ENCODE data around the gene MS4A4E. TPM values are rescaled to one million over a fixed set of nuclear protein-coding genes. Genes with fewer than 3 reads are reported as not detected.
"Not testable (repeated sequence)": the region's sequence is repeated elsewhere in the genome, so short reads cannot be mapped to it uniquely, and the experiment has no call there.

Gene MS4A4E
- total RNA-seq, 1 donor = not detected

DNA sequence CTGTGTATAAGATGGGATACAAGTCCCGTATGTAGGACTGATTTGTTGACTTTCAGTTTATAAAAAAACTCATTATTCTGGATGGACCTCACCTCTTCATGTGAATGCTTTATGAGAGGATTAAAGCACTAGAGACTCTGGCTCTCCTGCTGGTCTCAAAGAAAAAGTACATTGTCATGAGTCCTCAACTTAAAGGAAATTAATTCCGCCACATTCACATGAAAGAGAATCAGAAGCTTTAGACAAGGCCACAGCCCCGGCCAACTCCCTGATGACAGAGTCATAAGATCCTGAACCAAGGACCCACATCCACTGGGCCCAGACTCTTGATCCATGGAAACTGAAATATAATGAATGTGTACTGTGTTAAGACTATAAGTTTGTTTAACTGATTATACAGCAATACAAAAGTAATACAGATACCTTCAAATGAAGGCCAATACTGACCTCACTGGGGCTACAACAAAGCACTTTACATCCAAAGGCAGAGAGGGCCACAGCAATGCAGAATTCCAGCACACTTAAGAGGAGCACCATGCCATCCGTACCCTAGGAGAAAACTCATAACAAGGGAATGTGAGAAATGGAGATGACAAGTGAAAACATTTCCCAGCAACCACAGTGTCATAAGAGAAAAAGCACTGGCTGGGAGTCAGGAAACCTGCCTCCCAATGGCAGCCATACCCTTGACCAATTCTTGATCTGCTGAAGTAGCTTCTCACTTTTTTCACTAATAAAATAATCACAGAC is 34.6 kb downstream of the MS4A4E start:
- no peak overlapping the region for H3K4me3 ChIP-seq (ENCODE audit: low read depth, low read length)
- DNase-seq (ENCODE audit: low read depth) = no peak
- TF ChIP-seq, protein P1, sequence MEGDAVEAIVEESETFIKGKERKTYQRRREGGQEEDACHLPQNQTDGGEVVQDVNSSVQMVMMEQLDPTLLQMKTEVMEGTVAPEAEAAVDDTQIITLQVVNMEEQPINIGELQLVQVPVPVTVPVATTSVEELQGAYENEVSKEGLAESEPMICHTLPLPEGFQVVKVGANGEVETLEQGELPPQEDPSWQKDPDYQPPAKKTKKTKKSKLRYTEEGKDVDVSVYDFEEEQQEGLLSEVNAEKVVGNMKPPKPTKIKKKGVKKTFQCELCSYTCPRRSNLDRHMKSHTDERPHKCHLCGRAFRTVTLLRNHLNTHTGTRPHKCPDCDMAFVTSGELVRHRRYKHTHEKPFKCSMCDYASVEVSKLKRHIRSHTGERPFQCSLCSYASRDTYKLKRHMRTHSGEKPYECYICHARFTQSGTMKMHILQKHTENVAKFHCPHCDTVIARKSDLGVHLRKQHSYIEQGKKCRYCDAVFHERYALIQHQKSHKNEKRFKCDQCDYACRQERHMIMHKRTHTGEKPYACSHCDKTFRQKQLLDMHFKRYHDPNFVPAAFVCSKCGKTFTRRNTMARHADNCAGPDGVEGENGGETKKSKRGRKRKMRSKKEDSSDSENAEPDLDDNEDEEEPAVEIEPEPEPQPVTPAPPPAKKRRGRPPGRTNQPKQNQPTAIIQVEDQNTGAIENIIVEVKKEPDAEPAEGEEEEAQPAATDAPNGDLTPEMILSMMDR (IDR thresholded peaks at IDR 0.05; ENCODE audit: insufficient read depth, low read depth, low read length) = no peak

DNA sequence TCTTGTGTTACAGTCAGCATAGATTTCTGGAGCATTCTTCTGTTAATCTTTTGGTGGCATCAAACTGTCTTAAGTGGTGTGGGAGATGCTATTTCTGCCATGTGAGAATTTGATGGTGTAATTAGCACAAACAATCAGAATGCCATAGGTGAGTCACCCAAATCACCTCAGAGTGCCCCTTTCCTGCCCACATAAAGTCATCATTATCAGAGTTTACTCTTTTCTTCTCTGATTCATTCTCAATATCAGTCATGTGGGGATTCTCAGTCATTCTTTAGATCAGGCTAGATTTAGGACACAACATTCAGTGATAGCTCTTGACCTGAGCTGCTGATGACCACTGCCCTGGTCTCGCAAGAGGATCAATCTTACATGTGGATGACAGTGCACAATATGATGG is 36.3 kb downstream of the MS4A4E start:
- TF ChIP-seq, protein P1 (IDR thresholded peaks at IDR 0.05; ENCODE audit: insufficient read depth, low read depth, low read length) = no peak
- H3K4me3 ChIP-seq (ENCODE audit: low read depth, low read length) = no peak overlapping the region
- DNase-seq (ENCODE audit: low read depth) = no peak

DNA sequence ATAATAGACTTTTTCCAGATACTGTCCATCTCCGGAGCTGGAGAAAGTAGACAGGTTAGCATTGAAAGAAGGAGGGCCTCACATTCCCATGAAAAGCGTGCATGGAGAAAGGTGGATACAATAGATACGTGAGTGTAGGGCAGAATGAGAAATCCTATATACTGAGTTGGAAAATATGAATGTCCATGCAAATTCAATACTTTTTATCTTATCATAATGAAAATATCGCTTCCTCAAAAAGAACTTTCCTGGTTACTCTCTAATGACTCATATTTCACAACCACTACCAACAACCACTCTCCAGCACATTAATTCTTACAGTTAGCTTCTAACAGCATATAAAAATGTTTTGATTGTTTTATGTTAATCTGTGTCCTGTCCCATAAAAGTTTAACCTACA is 38.0 kb downstream of the MS4A4E start:
- DNase-seq (ENCODE audit: low read depth) = no peak
- no peak overlapping the region for H3K4me3 ChIP-seq (ENCODE audit: low read depth, low read length)
- TF ChIP-seq, protein P1 (IDR thresholded peaks at IDR 0.05; ENCODE audit: insufficient read depth, low read depth, low read length) = no peak

GRCh38 chr11:60201334-60201733 is 41.6 kb downstream of the MS4A4E start:
- not testable (repeated sequence) for H3K4me3 ChIP-seq (ENCODE audit: low read depth, low read length); DNase-seq (ENCODE audit: low read depth)

DNA sequence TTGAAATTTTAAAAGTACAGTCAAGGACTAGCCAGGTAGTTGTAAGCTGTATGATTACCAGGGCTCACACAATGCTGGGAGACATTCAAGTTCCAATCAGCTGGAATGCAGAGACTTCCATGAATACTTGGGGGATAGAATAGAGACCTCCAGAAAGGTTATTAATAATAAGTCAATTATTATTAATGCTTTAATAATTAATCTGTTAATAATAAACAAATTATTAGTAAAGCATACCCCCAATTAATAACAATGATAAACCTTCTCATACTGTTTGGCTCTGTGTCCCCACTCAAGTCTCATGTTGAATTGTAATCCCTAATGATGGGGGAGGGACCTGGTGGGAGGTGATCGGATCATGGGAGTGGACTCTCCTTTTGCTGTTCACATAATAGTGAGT is 45.5 kb downstream of the MS4A4E start:
- no peak overlapping the region for H3K4me3 ChIP-seq (ENCODE audit: low read depth, low read length)
- no peak for DNase-seq (ENCODE audit: low read depth)
- TF ChIP-seq, protein P1 (IDR thresholded peaks at IDR 0.05; ENCODE audit: insufficient read depth, low read depth, low read length) = no peak

- no peak for DNase-seq (ENCODE audit: low read depth)
- H3K4me3 ChIP-seq (ENCODE audit: low read depth, low read length) = no peak overlapping the region
- TF ChIP-seq, protein P1 (IDR thresholded peaks at IDR 0.05; ENCODE audit: insufficient read depth, low read depth, low read length) = no peak
Measured at GRCh38 chr11:60195923-60196368, 47.0 kb downstream of the MS4A4E start.

DNA sequence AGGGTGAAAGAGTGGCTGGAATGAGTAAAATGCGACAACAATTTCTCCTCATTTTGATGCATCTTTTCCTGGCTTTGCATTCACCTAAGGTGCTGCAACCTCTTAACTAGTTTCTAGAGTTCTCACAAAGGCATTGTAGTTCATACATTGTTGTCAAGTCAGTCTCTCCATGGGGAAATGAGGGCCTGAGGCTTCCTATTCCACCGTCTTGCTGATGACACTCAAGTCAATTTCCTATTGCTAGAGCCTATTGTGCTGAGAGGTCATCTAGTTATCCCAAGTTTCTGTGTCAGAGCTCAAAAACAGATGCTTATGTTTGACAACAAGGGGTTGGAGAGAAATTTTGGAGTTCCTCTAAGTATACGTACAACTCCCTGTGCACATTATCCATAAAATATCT is 48.4 kb downstream of the MS4A4E start:
- no peak for DNase-seq (ENCODE audit: low read depth)
- TF ChIP-seq, protein P1 (IDR thresholded peaks at IDR 0.05; ENCODE audit: insufficient read depth, low read depth, low read length) = no peak
- H3K4me3 ChIP-seq (ENCODE audit: low read depth, low read length) = no peak overlapping the region

Measured in fibroblast of villous mesenchyme (primary cell).